Neuronal stem cell (in vitro differentiated cells): ENCODE results near the gene AUTS2.

ENCODE experiments used
- DNase-seq: peaks from one replicate; pipeline ENCODE4 v3.0.0-alpha.2; 2013; ENCODE audit warnings: low spot score
- H2AFZ ChIP-seq: one replicate; pipeline ENCODE4 v1.6.1; 2013; ENCODE audit warnings: mild to moderate bottlenecking, low read length, inconsistent platforms
- H2AK5ac ChIP-seq: 2 replicates; pipeline ENCODE4 v1.6.1; 2013; ENCODE audit warnings: low read depth, mild to moderate bottlenecking, inconsistent platforms, low read length, moderate library complexity, mixed read lengths
- H2BK120ac ChIP-seq: 2 replicates; pipeline ENCODE4 v1.6.1; 2013; ENCODE audit warnings: low read depth, mild to moderate bottlenecking, inconsistent platforms, low read length, moderate library complexity, mixed read lengths
- H2BK12ac ChIP-seq: one replicate; pipeline ENCODE4 v1.6.1; 2013; ENCODE audit warnings: low read length, inconsistent platforms
- H2BK15ac ChIP-seq: 2 replicates; pipeline ENCODE4 v1.6.1; 2013; ENCODE audit warnings: mild to moderate bottlenecking, low read length, inconsistent platforms, mixed read lengths
- H2BK5ac ChIP-seq: one replicate; pipeline ENCODE4 v1.6.1; 2013; ENCODE audit warnings: inconsistent platforms, mild to moderate bottlenecking, low read length, moderate library complexity
- H3K14ac ChIP-seq: one replicate; pipeline ENCODE4 v1.6.1; 2013; ENCODE audit warnings: low read length, inconsistent platforms
- H3K18ac ChIP-seq: 2 replicates; pipeline ENCODE4 v1.6.1; 2013; ENCODE audit warnings: low read length, inconsistent platforms
- H3K23ac ChIP-seq: 2 replicates; pipeline ENCODE4 v1.6.1; 2013; ENCODE audit warnings: low read depth, mild to moderate bottlenecking, mixed read lengths, low read length, inconsistent platforms; ENCODE audit not compliant: poor library complexity
- H3K27ac ChIP-seq: replicated peaks from 3 replicates; pipeline ENCODE4 v1.5.1; 2013; ENCODE audit warnings: low read length, inconsistent platforms
- H3K27me3 ChIP-seq, 3 experiments: 2 replicates each; pipeline ENCODE4 v1.6.1; 2013; ENCODE audit warnings: low read length in 3 of 3, mild to moderate bottlenecking in 2 of 3, inconsistent platforms in 1 of 3, low read depth in 1 of 3, mixed read lengths in 1 of 3, moderate library complexity in 1 of 3; ENCODE audit not compliant: control insufficient read depth in 3 of 3, insufficient read depth in 3 of 3
- H3K36me3 ChIP-seq, 2 donors: replicated peaks in 1 of 2; 2 replicates each; pipeline ENCODE4 v1.6.1; 2013; ENCODE audit warnings: low read length in 2 of 2; ENCODE audit not compliant: control insufficient read depth in 2 of 2, insufficient read depth in 2 of 2
- H3K4ac ChIP-seq: 2 replicates; pipeline ENCODE4 v1.6.1; 2013; ENCODE audit warnings: inconsistent platforms, mild to moderate bottlenecking, low read length, moderate library complexity
- H3K4me1 ChIP-seq, 2 donors: 1 replicate in 1 of 2; 2 replicates in 1 of 2; pipeline ENCODE4 v1.6.1; 2013; ENCODE audit warnings: low read length in 2 of 2, low read depth in 1 of 2; ENCODE audit not compliant: control insufficient read depth in 2 of 2, insufficient read depth in 1 of 2
- H3K4me2 ChIP-seq: one replicate; pipeline ENCODE4 v1.6.1; 2013; ENCODE audit warnings: mild to moderate bottlenecking, low read length, inconsistent platforms; ENCODE audit not compliant: insufficient read depth, poor library complexity, severe bottlenecking
- H3K4me3 ChIP-seq, 2 donors: 2 replicates each; pipeline ENCODE4 v1.5.1; 2013; ENCODE audit warnings: low read length in 2 of 2, mild to moderate bottlenecking in 2 of 2, inconsistent platforms in 1 of 2, moderate library complexity in 1 of 2
- H3K79me1 ChIP-seq: one replicate; pipeline ENCODE4 v1.6.1; 2013; ENCODE audit warnings: low read depth, mild to moderate bottlenecking, inconsistent platforms, low read length, moderate library complexity
- H3K9ac ChIP-seq: one replicate; pipeline ENCODE4 v1.6.1; 2013; ENCODE audit warnings: mild to moderate bottlenecking, low read depth, low read length, inconsistent platforms; ENCODE audit not compliant: poor library complexity
- H3K9me3 ChIP-seq, 2 donors: replicated peaks in 1 of 2; 2 replicates each; pipeline versions ENCODE3 to v1.6.1; 2013; ENCODE audit warnings: low read length in 2 of 2, mild to moderate bottlenecking in 2 of 2, inconsistent platforms in 1 of 2, low read depth in 1 of 2, mixed read lengths in 1 of 2, moderate library complexity in 1 of 2; ENCODE audit not compliant: control insufficient read depth in 2 of 2, insufficient read depth in 1 of 2
- H4K8ac ChIP-seq: one replicate; pipeline ENCODE4 v1.6.1; 2013; ENCODE audit warnings: low read depth, mild to moderate bottlenecking, inconsistent platforms, low read length, moderate library complexity
- H4K91ac ChIP-seq: one replicate; pipeline ENCODE4 v1.6.1; 2013; ENCODE audit warnings: low read length, low read depth, mild to moderate bottlenecking, inconsistent platforms; ENCODE audit not compliant: poor library complexity
- WGBS, 2 donors: extraction: QIAGEN DNeasy Blood & Tissue Kit; methylation state at CpG; one replicate each; pipeline ENCODE4 v1.1.7; 2013; ENCODE audit warnings: missing lambda C conversion rate in 2 of 2, mixed read lengths in 1 of 2; ENCODE audit not compliant: insufficient read length in 2 of 2, insufficient replicate concordance in 1 of 2; ENCODE audit errors: extremely low coverage in 2 of 2; 5-methylcytosine and 5-hydroxymethylcytosine counted together

Gene AUTS2

GRCh38 chr7:70701991-70702390 lies 1103.7 kb downstream of the AUTS2 start:
- Histone ChIP-seq H3K4me2 (no peak overlapping the region), H3K27me3 (no peaks in the 10 kb centered on the region), H3K18ac (no peak overlapping the region), H3K27ac (no peak overlapping the region), H2AK5ac (no peak overlapping the region), H3K14ac (no peak overlapping the region), H2BK12ac (no peak overlapping the region), H2BK5ac (no peak overlapping the region), H4K91ac (no peak overlapping the region), H2BK15ac (no peak overlapping the region), H3K4ac (no peak overlapping the region), H2BK120ac (no peak overlapping the region), H3K4me3 (no peak overlapping the region), H4K8ac (no peak overlapping the region), H3K9ac (no peak overlapping the region), H3K9me3 (peaks cover 0 to 22% of the 10 kb centered on the region in 2 donors), H3K36me3 (peaks cover 0 to 88% of the 10 kb centered on the region in 2 donors), H2AFZ (no peak overlapping the region), H3K23ac (no peak overlapping the region), H3K4me1 (peaks cover 12 to 43% of the 10 kb centered on the region in 2 donors), H3K79me1 (peaks cover 4% of the 10 kb centered on the region)
- DNase-seq = no peak
- no CpG with 5 or more reads among the region's 2 CpGs for WGBS, 2 donors

GRCh38 chr7:70703785-70704184 lies 1105.5 kb downstream of the AUTS2 start:
- DNase-seq = no peak
- no peak overlapping the region for H2BK12ac ChIP-seq
- H3K9ac ChIP-seq = no peak overlapping the region
- H3K23ac ChIP-seq = no peak overlapping the region
- H2AK5ac ChIP-seq = no peak overlapping the region
- H3K4ac ChIP-seq = no peak overlapping the region
- WGBS, 2 donors = no CpG with 5 or more reads among the region's 4 CpGs
- no peaks in the 10 kb centered on the region for H3K27me3 ChIP-seq
- H3K79me1 ChIP-seq = peaks cover 4% of the 10 kb centered on the region
- peaks cover 12 to 31% of the 10 kb centered on the region in 2 donors for H3K4me1 ChIP-seq
- H3K27ac ChIP-seq = no peak overlapping the region
- no peak overlapping the region for H3K4me3 ChIP-seq
- H2BK15ac ChIP-seq = no peak overlapping the region
- H2AFZ ChIP-seq = no peak overlapping the region
- no peak overlapping the region for H2BK120ac ChIP-seq
- H3K4me2 ChIP-seq = no peak overlapping the region
- H3K9me3 ChIP-seq = peaks cover 0 to 22% of the 10 kb centered on the region in 2 donors
- no peak overlapping the region for H3K14ac ChIP-seq
- no peak overlapping the region for H2BK5ac ChIP-seq
- peaks cover 0 to 93% of the 10 kb centered on the region in 2 donors for H3K36me3 ChIP-seq
- H4K91ac ChIP-seq = no peak overlapping the region
- H3K18ac ChIP-seq = no peak overlapping the region
- no peak overlapping the region for H4K8ac ChIP-seq

GRCh38 chr7:70704831-70705346 lies 1106.6 kb downstream of the AUTS2 start:
- no peak overlapping the region for H3K23ac ChIP-seq
- no peak overlapping the region for H2BK15ac ChIP-seq
- H3K27me3 ChIP-seq = no peaks in the 10 kb centered on the region
- no peak overlapping the region for H2AFZ ChIP-seq
- H3K79me1 ChIP-seq = peaks cover 4% of the 10 kb centered on the region
- peaks cover 0 to 90% of the 10 kb centered on the region in 2 donors for H3K36me3 ChIP-seq
- no peak overlapping the region for H3K9ac ChIP-seq
- no peak overlapping the region for H2AK5ac ChIP-seq
- no peak overlapping the region for H3K4ac ChIP-seq
- H3K14ac ChIP-seq = no peak overlapping the region
- H2BK120ac ChIP-seq = no peak overlapping the region
- H2BK12ac ChIP-seq = no peak overlapping the region
- no peak overlapping the region for H2BK5ac ChIP-seq
- H4K8ac ChIP-seq = no peak overlapping the region
- no peak overlapping the region for H3K4me2 ChIP-seq
- H3K18ac ChIP-seq = no peak overlapping the region
- H4K91ac ChIP-seq = no peak overlapping the region
- peaks cover 0 to 22% of the 10 kb centered on the region in 2 donors for H3K9me3 ChIP-seq
- peaks cover 11 to 21% of the 10 kb centered on the region in 2 donors for H3K4me1 ChIP-seq
- no peak for DNase-seq
- no CpG with 5 or more reads among the region's 5 CpGs for WGBS, 2 donors
- no peak overlapping the region for H3K4me3 ChIP-seq
- H3K27ac ChIP-seq = no peak overlapping the region

- H3K4me2 ChIP-seq = no peak overlapping the region
- no peak overlapping the region for H2BK12ac ChIP-seq
- H2BK15ac ChIP-seq = no peak overlapping the region
- H3K9me3 ChIP-seq = peaks cover 0 to 22% of the 10 kb centered on the region in 2 donors
- H3K23ac ChIP-seq = no peak overlapping the region
- no peak overlapping the region for H3K4ac ChIP-seq
- no peak overlapping the region for H3K14ac ChIP-seq
- H3K79me1 ChIP-seq = peaks cover 4% of the 10 kb centered on the region
- no peak overlapping the region for H3K4me3 ChIP-seq
- H2AFZ ChIP-seq = no peak overlapping the region
- H3K27ac ChIP-seq = no peak overlapping the region
- no peaks in the 10 kb centered on the region for H3K27me3 ChIP-seq
- H3K9ac ChIP-seq = no peak overlapping the region
- H2BK120ac ChIP-seq = no peak overlapping the region
- no peak overlapping the region for H2BK5ac ChIP-seq
- no peak overlapping the region for H4K8ac ChIP-seq
- peaks cover 11% of the 10 kb centered on the region in 2 donors for H3K4me1 ChIP-seq
- no peak for DNase-seq
- peaks cover 0 to 96% of the 10 kb centered on the region in 2 donors for H3K36me3 ChIP-seq
- H4K91ac ChIP-seq = no peak overlapping the region
- H2AK5ac ChIP-seq = no peak overlapping the region
- H3K18ac ChIP-seq = no peak overlapping the region
- no CpG with 5 or more reads among the region's 4 CpGs for WGBS, 2 donors
Measured at GRCh38 chr7:70706204-70706603, 1107.9 kb downstream of the AUTS2 start.
